AG20443 (cell line): Measurements from ENCODE around the gene MICU1.
"Not testable (repeated sequence)": the region's sequence is repeated elsewhere in the genome, so short reads cannot be mapped to it uniquely, and the experiment has no call there.

Experiments
- DNase-seq: peaks from one replicate; pipeline ENCODE4 v3.0.0; 2012; ENCODE audit warnings: low spot score, mixed read lengths

The MICU1 gene

DNA sequence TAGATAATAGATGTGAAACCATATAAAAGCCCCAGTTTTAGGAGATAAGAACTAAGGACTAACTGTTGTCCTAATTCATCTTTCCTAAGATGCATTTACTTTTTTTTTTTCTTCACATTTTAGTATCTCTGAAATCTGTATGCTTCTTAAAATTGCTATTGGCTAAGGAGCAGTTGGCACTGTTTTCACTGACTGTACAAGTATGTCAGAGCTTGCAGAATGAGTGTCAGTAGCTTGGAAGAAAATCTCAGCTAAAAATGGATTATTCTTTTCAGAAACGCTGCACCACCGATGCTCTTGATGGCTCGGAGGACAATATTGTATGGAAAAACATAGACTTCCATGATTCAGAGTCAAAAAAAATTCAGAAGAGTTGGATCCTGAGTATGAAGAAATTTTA, 180.0 kb downstream of the MICU1 start:
- DNase-seq, result no peak

DNA sequence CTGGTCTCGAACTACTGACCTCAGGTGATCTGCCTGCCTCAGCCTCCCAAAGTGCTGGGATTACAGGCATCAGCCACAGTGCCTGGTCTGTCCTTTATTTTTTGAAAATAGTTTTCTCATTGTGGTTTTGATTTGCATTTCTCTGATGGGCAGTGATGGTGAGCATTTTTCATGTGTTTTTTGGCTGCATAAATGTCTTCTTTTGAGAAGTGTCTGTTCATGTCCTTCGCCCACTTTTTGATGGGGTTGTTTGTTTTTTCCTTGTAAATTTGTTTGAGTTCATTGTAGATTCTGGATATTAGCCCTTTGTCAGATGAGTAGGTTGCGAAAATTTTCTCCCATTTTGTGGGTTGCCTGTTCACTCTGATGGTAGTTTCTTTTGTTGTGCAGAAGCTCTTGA, 182.9 kb downstream of the MICU1 start:
- DNase-seq, result not testable (repeated sequence)

DNA sequence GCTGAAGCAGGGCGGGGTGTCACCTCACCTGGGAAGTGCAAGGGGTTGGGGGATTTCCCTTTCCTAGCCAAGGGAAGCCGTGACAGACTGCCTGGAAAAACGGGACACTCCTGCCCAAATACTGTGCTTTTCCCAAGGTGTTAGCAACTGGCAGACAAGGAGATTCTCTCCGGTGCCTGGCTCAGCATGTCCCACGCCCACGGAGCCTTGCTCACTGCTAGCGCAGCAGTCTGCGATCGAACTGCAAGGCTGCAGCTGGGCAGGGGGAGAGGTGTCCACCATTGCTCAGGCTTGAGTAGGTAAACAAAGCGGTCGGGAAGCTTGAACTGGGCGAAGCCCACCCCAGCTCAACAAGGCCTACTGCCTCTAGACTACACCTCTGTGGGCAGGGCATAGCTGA, 190.3 kb downstream of the MICU1 start:
- no peak for DNase-seq

DNA sequence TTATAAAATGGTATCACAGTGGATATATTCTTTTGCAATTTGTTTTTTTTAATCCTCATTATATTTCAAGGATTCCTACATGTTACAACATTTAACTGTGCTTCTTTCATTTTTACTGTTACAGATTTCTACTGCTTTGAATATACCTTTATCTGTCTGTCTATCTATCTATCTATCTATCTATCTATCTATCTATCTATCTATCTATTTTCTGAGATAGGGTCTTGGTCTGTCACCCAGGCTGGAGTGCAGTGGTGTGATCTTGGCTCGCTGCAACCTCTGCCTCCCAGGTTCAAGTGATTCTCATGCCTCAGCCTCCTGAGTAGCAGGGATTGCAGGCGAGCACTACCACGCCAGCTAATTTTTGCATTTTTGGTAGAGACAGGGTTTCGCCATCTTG, 194.9 kb downstream of the MICU1 start:
- DNase-seq, result not testable (repeated sequence)

DNA sequence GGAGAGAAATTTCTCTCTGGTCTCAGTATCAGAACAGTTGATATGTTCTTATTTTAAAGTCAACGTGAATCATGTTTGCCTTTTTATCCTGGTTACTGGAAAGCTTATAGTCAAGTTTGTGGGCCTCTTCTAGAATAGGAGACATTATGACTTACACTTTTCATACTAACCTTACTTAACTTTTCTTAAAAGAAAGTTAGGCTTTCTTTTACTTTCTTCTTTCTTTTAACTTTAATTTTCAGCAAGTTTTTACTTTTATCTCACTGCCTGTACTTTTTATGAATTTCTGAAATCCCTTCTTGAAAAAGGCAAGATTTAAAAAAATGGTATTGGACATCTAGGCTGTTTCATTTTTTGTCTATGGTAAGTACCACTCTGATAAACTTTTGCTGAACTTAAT, 195.9 kb downstream of the MICU1 start:
- no peak for DNase-seq

GRCh38 chr10:72426986-72427385, 198.9 kb downstream of the MICU1 start:
- no peak for DNase-seq

DNA sequence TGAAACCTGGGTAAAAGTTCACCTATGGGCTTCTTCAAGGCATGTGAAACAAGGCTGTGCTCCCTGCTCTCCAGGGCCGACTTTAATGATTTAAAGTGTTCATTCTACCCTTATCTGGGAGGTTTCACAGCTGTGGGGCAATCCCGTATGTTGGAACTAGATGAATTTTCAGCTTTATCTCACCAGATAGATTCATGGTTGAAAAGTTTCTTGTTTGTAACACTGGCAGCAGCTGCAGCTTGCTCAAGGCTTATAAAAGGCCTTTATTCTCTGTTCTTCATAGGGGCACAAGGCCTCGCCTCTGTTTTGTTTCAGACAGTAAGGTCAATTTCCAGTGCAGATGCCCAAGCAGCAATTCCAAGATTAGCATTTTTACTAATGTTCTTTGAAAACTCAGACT, 200.7 kb downstream of the MICU1 start:
- DNase-seq, result no peak

GRCh38 chr10:72424561-72424960, 201.3 kb downstream of the MICU1 start:
- DNase-seq, result no peak

DNA sequence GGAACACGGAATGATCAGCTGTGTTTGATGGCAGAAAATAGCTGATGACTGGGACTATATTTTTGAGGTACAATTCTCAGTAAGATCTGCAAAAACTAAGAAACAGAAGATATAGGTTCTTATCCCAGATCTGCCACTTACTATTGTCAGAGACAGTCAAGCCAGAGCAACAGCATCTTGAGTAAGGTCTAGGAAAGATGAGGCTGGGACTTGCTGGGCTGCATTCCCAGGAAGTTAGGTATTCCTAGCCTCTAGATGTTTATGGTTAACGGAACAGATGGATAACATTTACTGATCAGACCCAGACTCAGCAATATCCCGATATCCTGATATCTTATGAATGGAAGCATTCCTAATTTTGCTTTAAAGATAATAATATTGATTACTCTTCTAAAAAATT, 202.5 kb downstream of the MICU1 start:
- DNase-seq, result no peak

- no peak for DNase-seq
These were observed 203.9 kb downstream of the MICU1 start for GRCh38 chr10:72421885-72422540.

- DNase-seq, result no peak
These were observed 206.6 kb downstream of the MICU1 start for GRCh38 chr10:72419241-72419640.

DNA sequence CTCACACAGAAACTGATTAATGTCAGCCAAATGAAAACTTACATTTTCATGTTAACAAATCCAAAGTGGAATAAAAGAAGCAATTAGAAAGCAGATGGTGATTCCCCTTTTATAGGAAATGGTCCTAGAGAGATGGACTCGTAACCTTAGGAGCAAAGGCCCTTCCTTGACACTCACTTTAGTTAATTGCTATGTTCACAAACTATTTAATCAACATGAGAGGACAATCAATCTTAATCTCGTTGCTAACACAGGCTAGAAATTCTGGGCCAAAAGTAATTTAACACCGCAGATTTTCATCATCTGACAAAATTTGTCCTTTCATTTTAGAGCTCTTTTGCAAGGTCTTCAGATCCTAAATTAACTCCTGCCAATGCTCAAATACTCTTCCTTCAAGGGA, 207.2 kb downstream of the MICU1 start:
- DNase-seq, result no peak

DNA sequence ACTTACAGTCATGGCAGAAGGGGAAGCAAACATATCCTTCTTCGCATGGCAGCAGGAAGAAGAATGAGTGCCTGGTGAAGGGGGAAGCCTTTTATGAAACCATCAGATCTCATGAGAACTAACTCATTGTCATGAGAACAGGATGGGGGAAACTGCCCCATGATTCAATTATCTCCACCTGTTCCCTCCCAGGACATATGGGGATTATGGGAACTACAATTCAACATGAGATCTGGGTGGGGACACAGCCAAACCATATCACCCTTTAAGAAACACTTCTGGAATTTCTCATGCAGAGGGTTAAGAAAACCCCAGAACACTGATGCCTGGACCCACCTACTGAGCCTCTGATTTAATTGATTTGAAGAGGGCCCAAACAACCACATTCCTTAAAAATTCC, 207.9 kb downstream of the MICU1 start:
- no peak for DNase-seq

GRCh38 chr10:72416661-72417060, 209.2 kb downstream of the MICU1 start:
- DNase-seq, result no peak

GRCh38 chr10:72414642-72415041, 211.2 kb downstream of the MICU1 start:
- DNase-seq, result no peak

DNA sequence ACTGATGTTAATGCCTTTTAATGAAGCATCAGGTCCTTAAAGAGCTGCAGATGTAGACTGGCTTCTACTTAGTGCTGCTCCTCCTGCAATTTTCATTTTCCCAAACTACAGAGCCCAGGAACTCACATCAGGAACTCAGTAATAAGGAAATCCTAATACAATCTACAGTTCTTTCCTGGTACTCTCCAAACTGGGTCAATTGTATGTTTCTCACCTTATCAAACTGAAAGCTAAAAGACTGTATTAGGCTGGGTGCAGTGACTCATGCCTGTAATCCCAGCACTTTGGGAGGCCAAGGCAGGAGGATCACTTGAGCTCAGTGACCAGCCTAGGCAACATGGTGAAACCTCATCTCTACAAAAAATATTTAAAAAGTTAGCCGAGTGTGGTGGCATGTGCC, 216.7 kb downstream of the MICU1 start:
- no peak for DNase-seq

GRCh38 chr10:72407927-72408600, 217.8 kb downstream of the MICU1 start:
- DNase-seq, result no peak

- DNase-seq, result no peak
These were observed 218.4 kb downstream of the MICU1 start for GRCh38 chr10:72407471-72407870.

DNA sequence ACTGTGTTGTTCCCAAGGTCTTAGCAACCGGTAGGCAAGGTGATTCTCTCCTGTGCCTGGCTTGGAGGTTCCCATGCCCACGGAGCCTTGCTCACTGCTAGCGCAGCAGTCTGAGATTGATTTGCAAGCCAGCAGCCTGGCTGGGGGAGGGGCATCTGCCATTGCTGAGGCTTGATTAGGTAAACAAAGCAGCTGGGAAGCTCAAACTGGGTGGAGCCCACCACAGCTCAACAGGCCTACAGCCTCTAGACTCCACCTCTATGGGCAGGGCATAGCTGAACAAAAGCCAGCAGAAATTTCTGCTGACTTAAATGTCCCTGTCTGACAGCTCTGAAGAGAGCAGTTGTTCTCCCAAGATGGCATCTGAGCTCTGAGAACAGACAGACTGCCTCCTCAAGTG, 230.3 kb downstream of the MICU1 start:
- not testable (repeated sequence) for DNase-seq

GRCh38 chr10:72392571-72392970, 233.3 kb downstream of the MICU1 start:
- DNase-seq, result no peak

DNA sequence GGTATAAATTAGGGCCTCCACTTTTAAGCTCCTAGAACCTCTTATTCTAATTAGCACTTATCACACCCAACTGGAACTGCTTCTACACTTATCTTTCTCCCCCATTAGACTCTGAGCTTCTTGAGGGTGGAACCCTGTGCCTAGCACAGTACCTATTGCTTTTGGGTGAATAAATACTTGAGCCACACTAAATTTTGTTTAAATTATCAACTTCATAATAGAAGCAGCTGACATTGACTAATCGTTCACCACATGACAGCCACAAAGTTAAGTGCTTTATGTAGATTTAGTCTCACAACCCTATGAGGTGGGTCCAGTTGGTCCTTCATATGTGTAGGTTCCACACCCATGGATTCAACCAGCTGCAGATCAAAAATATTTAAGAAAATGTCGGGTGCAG, 235.1 kb downstream of the MICU1 start:
- DNase-seq, result no peak

- DNase-seq, result no peak
These were observed 236.2 kb downstream of the MICU1 start for GRCh38 chr10:72389716-72390115.

DNA sequence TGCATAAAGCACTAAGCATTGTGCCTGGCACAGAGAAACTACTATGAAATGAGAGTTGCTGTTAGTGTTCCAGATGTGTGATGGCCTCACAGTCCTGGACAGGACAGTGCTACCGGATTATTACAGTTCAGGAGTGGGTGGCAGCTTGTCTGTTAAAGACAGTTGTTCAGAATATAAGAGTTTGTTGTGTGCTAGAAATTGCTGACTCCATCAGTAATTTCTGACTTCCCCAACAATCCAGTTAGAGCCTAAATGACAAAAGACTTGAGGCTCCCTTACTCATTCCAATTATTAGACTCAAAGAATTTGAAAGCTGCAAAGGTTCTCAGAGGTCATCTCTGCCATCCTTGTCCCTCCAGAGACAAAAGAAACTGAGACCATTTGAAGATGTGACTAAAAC, 236.9 kb downstream of the MICU1 start:
- DNase-seq, result no peak

- no peak for DNase-seq
These were observed 237.8 kb downstream of the MICU1 start for GRCh38 chr10:72388062-72388461.
